Measurements from ENCODE around the gene PPARA.

PPARA gene

GRCh38 chr22:46150034-46150654 lies at the start of gene PPARA:
Gene PPARA, plus strand, starts transcription at chr22:46150526. Its CDS starts 47,858 bp downstream, at chr22:46198384.
- DNase-seq = peak; percentile 70

- no peak for DNase-seq
Observed at GRCh38 chr22:46102159-46102558, 48.2 kb upstream of the PPARA start.

GRCh38 chr22:46102752-46103151 lies 47.6 kb upstream of the PPARA start:
- no peak for DNase-seq

GRCh38 chr22:46103181-46103580 lies 47.1 kb upstream of the PPARA start:
- no peak for DNase-seq

- DNase-seq = no peak
Observed at GRCh38 chr22:46103664-46104063, 46.7 kb upstream of the PPARA start.

GRCh38 chr22:46104170-46104880 lies 46.0 kb upstream of the PPARA start:
- no peak for DNase-seq

GRCh38 chr22:46104881-46105493 lies 45.3 kb upstream of the PPARA start:
- DNase-seq = no peak

GRCh38 chr22:46105494-46106278 lies 44.6 kb upstream of the PPARA start:
- no peak for DNase-seq

GRCh38 chr22:46106279-46107022 lies 43.9 kb upstream of the PPARA start:
- no peak for DNase-seq

GRCh38 chr22:46107089-46107664 lies 43.1 kb upstream of the PPARA start:
- no peak for DNase-seq

- DNase-seq = no peak
Observed at GRCh38 chr22:46107753-46108563, 42.4 kb upstream of the PPARA start.

- DNase-seq = no peak
Observed at GRCh38 chr22:46108564-46109473, 41.5 kb upstream of the PPARA start.

GRCh38 chr22:46109474-46110003 lies 40.8 kb upstream of the PPARA start:
- DNase-seq = no peak

- no peak for DNase-seq
Observed at GRCh38 chr22:46110215-46110614, 40.1 kb upstream of the PPARA start.

GRCh38 chr22:46111645-46112306 lies 38.5 kb upstream of the PPARA start:
- DNase-seq = no peak

GRCh38 chr22:46112405-46112804 lies 37.9 kb upstream of the PPARA start:
- no peak for DNase-seq

GRCh38 chr22:46113110-46113909 lies 37.0 kb upstream of the PPARA start:
- no peak for DNase-seq

- no peak for DNase-seq
Observed at GRCh38 chr22:46113910-46114517, 36.3 kb upstream of the PPARA start.

Measured in T1000 (cell line).